GM12878 (cell line): ENCODE results near the gene LRSAM1. TPM values are rescaled to one million over a fixed set of nuclear protein-coding genes. Genes with fewer than 3 reads are reported as not detected.

ENCODE experiments used
- ATAC-seq: fragments of 200-7000 bp; cut with Tn5 transposase; 3 replicates; pipeline ENCODE4 v1.9.1; 2020; ENCODE audit warnings: mild to moderate bottlenecking, moderate library complexity
- BruUV-seq: library from RNA; stranded (reverse); fragments of 400-500 nt; replicated peaks from 2 replicates; lab custom pipeline; 2021; lab: Mats Ljungman, UMichigan
- CTCF ChIA-PET: fragments of 300-600 bp; sonication (Branson Sonifier 250); formaldehyde crosslinking; extraction: SDS; loops from one replicate; lab custom pipeline; 2021; ENCODE audit warnings: inconsistent platforms; lab: Yijun Ruan, JAX
- POLR2A ChIA-PET: fragments of 350-600 bp; formaldehyde crosslinking; extraction: SDS; loops from one replicate; lab custom pipeline; 2021; ENCODE audit warnings: inconsistent platforms; lab: Charles Lee
- RAD21 ChIA-PET: fragments of 300-600 bp; sonication (Branson Sonifier 250); formaldehyde crosslinking; loops from one replicate; lab custom pipeline; 2023; ENCODE audit warnings: antibody characterized with exemption; ENCODE audit not compliant: unreplicated experiment; lab: Charles Lee
- SMC1A ChIA-PET: fragments of 300-600 bp; sonication (Branson Sonifier 250); formaldehyde crosslinking; loops from one replicate; lab custom pipeline; 2023; ENCODE audit not compliant: unreplicated experiment, uncharacterized antibody; lab: Charles Lee
- DNase-seq: peaks from one replicate; pipeline ENCODE4 v3.0.0-alpha.2; 2011; ENCODE audit warnings: low read depth, low spot score
- FAIRE-seq: peaks from 3 replicates; lab custom pipeline; 2011; peaks lifted over from hg19 to GRCh38; lab: Jason Lieb, UNC
- H2AFZ ChIP-seq: 2 replicates; pipeline ENCODE4 v1.6.0; 2011; ENCODE audit warnings: low read depth, low read length, control low read depth; ENCODE audit not compliant: control insufficient read depth
- H3K27ac ChIP-seq: 2 replicates; pipeline ENCODE4 v1.5.1; 2011; ENCODE audit warnings: control low read depth; ENCODE audit not compliant: control insufficient read depth, insufficient read depth
- H3K27me3 ChIP-seq, 2 experiments: replicated peaks in 1 of 2; 2 replicates each; pipeline versions ENCODE4 v1.6.0 to v1.6.1; 2011; ENCODE audit warnings: low read length in 1 of 2; ENCODE audit not compliant: control insufficient read depth in 2 of 2, insufficient read depth in 2 of 2
- H3K36me3 ChIP-seq, 2 experiments: 2 replicates each; pipeline ENCODE4 v1.5.1; 2011; ENCODE audit warnings: low read length in 1 of 2; ENCODE audit not compliant: control insufficient read depth in 2 of 2, insufficient read depth in 2 of 2
- H3K4me1 ChIP-seq: 2 replicates; pipeline ENCODE4 v1.6.1; 2011; ENCODE audit warnings: mild to moderate bottlenecking, low read length, moderate library complexity, mixed read lengths; ENCODE audit not compliant: control insufficient read depth, insufficient read depth
- H3K4me2 ChIP-seq: 2 replicates; pipeline ENCODE4 v1.6.0; 2011; ENCODE audit warnings: control low read depth; ENCODE audit not compliant: control insufficient read depth, insufficient read depth
- H3K4me3 ChIP-seq: fragments of 200-600 bp; sonication (generic); 2 replicates; pipeline ENCODE4 v1.5.1; 2016
- H3K79me2 ChIP-seq: 2 replicates; pipeline ENCODE4 v1.6.0; 2011; ENCODE audit warnings: low read length; ENCODE audit not compliant: control insufficient read depth, insufficient read depth
- H3K9ac ChIP-seq: 2 replicates; pipeline ENCODE4 v1.8.0; 2011; ENCODE audit warnings: low read length, control low read depth, mixed read lengths; ENCODE audit not compliant: control insufficient read depth, insufficient read depth
- H3K9me3 ChIP-seq: replicated peaks from 3 replicates; pipeline ENCODE4 v1.5.1; 2011; ENCODE audit warnings: mild to moderate bottlenecking, low read length; ENCODE audit not compliant: control insufficient read depth, insufficient read depth
- H4K20me1 ChIP-seq: 2 replicates; pipeline ENCODE4 v1.6.0; 2011; ENCODE audit not compliant: control insufficient read depth, insufficient read depth
- ETV6 ChIP-seq, 2 experiments: fragments of 450-650 bp in 1 of 2; IDR thresholded peaks in 1 of 2; conservative IDR thresholded peaks in 1 of 2; 2 replicates each; pipeline ENCODE4 v1.6.1; 2014; ENCODE audit warnings: antibody characterized with exemption in 1 of 2, borderline replicate concordance in 1 of 2, low read depth in 1 of 2, mild to moderate bottlenecking in 1 of 2, moderate library complexity in 1 of 2
- GABPA ChIP-seq: IDR thresholded peaks from 2 replicates; pipeline ENCODE4 v1.6.1; 2014; ENCODE audit warnings: antibody characterized with exemption, low read depth, mild to moderate bottlenecking, inconsistent platforms
- NR2F1 ChIP-seq: fragments of 450-650 bp; conservative IDR thresholded peaks from 2 replicates; pipeline ENCODE4 v1.6.1; 2017; ENCODE audit warnings: mild to moderate bottlenecking
- RAD21 ChIP-seq: IDR thresholded peaks from 2 replicates; pipeline ENCODE4 v1.6.1; 2011; ENCODE audit warnings: mild to moderate bottlenecking, low read depth, low read length, moderate library complexity; ENCODE audit not compliant: insufficient read depth
- REST ChIP-seq: IDR thresholded peaks from 2 replicates; pipeline ENCODE4 v1.6.1; 2012; ENCODE audit warnings: mild to moderate bottlenecking, low read depth, low read length
- SPI1 ChIP-seq: IDR thresholded peaks from 2 replicates; pipeline ENCODE4 v1.6.1; 2011; ENCODE audit warnings: low read depth, mild to moderate bottlenecking, low read length, moderate library complexity, borderline replicate concordance; ENCODE audit not compliant: insufficient read depth
- USF1 ChIP-seq: IDR thresholded peaks from 2 replicates; pipeline ENCODE4 v1.6.1; 2011; ENCODE audit warnings: borderline replicate concordance, low read depth, mild to moderate bottlenecking, moderate library complexity, mixed read lengths, low read length; ENCODE audit not compliant: insufficient read depth; ENCODE audit errors: extremely low read length
- YBX1 ChIP-seq: fragments of 450-650 bp; IDR thresholded peaks from 2 replicates; pipeline ENCODE4 v1.6.1; 2016; ENCODE audit warnings: antibody characterized with exemption
- WGBS: methylation state at CpG from one replicate; pipeline ENCODE4 v1.1.6; 2016; ENCODE audit warnings: low lambda C conversion rate; ENCODE audit not compliant: insufficient replicate concordance, insufficient coverage; ENCODE audit errors: missing lambda C conversion rate; 5-methylcytosine and 5-hydroxymethylcytosine counted together
- in situ Hi-C: fragments of 300-500 bp; cut with MboI; formaldehyde crosslinking; loops from 9 replicates; pipeline ENCODE4 v1.14.3; 2018; ENCODE audit warnings: mixed read lengths
- intact Hi-C: fragments of 100-400 bp; cut with micrococcal nuclease; formaldehyde crosslinking; loops from one replicate; pipeline ENCODE4 v1.14.2; 2022; ENCODE audit not compliant: unreplicated experiment
- polyA plus RNA-seq, 11 experiments: library from polyadenylated mRNA; depleted of rRNA in 4 of 11; unstranded in 6 of 11; stranded (reverse) in 5 of 11; fragments of >200 nt; fragmentation: Nextera tagmentation in 4 of 11; fragmentation: Illumina TruSeq in 1 of 11; extraction: Ambion mirVana in 4 of 11; extraction: Trizol in 1 of 11; gene quantifications; 1 replicate in 1 of 11; 2 replicates in 10 of 11; pipeline versions ENCODE4 v1.2.1 to v1.2.3, GENCODE V29; 2011 to 2016; ENCODE audit warnings: inconsistent platforms in 2 of 11, missing spikeins in 2 of 11, low read depth in 1 of 11
- total RNA-seq, 4 experiments: library from RNA; depleted of rRNA in 3 of 4; stranded (reverse); fragments of >200 nt in 3 of 4; fragmentation: Illumina TruSeq in 1 of 4; extraction: Trizol in 1 of 4; gene quantifications; 2 replicates each; pipeline versions ENCODE4 v1.2.1 to v1.2.3, GENCODE V29; 2013 to 2021

Gene LRSAM1
- total and polyA plus RNA-seq, 10 of the 15 experiments (the other 5 are each of a cell fraction or from before 2014, with no cell fraction given), result 0.14 to 23.4 (median 11.7) TPM

GRCh38 chr9:127422133-127422782, 29.1 kb upstream of the LRSAM1 start:
- ChIA-PET POLR2A (interaction anchor here (1.2 to 2.8 kb wide), 2 partner anchors 25 to 29 kb away, joined by 5 to 26 read pairs; partner anchors contain the start of genes LRSAM1, RPL12 and SLC2A8), RAD21 (interaction anchor here (1.2 kb wide), 1 partner anchor 26 kb away, joined by 3 read pairs; no protein-coding TSS in a partner anchor), SMC1A (interaction anchor here (1.2 to 2.0 kb wide), 4 partner anchors 25 to 482 kb away, joined by 3 to 4 read pairs (median 4); partner anchors contain the start of gene SLC2A8), CTCF (interaction anchor here (0.8 to 1.8 kb wide), 4 partner anchors 33 to 207 kb away, joined by 3 to 6 read pairs (median 4); no protein-coding TSS in a partner anchor)
- Histone ChIP-seq H3K4me3 (0 out of 2 replicates have a peak overlapping the region, but pooled peaks have one; percentile 90), H3K4me1 (peaks cover 13% of the 10 kb centered on the region), H2AFZ (no peak overlapping the region), H3K36me3 (no peaks in the 10 kb centered on the region), H3K9me3 (no peaks in the 10 kb centered on the region), H3K27me3 (no peaks in the 10 kb centered on the region), H3K27ac (no peak overlapping the region), H3K79me2 (peaks cover 42% of the 10 kb centered on the region), H3K9ac (peak overlapping the region; percentile 99; the same call in 1 of the 2 replicates), H4K20me1 (no peaks in the 10 kb centered on the region), H3K4me2 (peak overlapping the region; percentile 92)
- ATAC-seq (no peak), FAIRE-seq (no peak), DNase-seq (no peak)
- TF ChIP-seq YBX1 (no peak), NR2F1 (no peak), RAD21 (no peak), REST (no peak), USF1 (no peak), SPI1 (no peak), GABPA (no peak), ETV6 (conservative IDR thresholded peaks at IDR 0.05 in 1 of 2, IDR thresholded peaks at IDR 0.05 in 1 of 2; ENCODE audit: borderline replicate concordance in 1 of 2, low read depth in 1 of 2) (no peak)
- BruUV-seq, result no TSS peak
- WGBS, result 96% methylated on average over 10 of the region's 10 CpGs
- intact Hi-C loops (loop anchor here (5.0 to 10.0 kb wide), 2 partner anchors 110 to 477 kb away; no protein-coding TSS in a partner anchor), in situ Hi-C loops (no loop called here)
